Measurements from ENCODE around the gene CASQ2. TPM values are rescaled to one million over a fixed set of nuclear protein-coding genes. Genes with fewer than 3 reads are reported as not detected.

CASQ2 gene
- total RNA-seq, 2 donors from 2014 or later: 673 to 1,066 TPM

DNA sequence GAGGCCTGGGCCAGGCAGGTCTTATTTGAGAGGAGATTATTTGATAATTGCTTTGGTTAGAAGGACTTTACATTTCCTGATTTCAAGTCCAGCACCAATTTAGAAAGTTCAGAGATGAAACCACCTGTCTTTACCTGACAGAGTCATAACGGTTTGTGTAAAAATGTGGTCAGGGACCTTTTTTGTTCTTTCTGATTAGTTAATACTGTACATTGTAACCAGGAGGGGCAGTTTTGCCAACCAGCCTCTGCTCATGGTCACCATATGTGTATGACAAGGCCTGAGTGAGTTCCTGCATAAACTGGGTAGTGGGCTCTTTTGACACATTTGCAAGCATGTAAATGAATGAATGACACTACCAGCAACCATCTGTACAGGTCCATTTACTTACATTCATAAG lies 70.9 kb downstream of the CASQ2 start:
- Histone ChIP-seq H3K27ac (no peak overlapping the region), H3K4me1 (peaks cover 0 to 1% of the 10 kb centered on the region in 2 donors), H3K36me3 (peaks cover 24% of the 10 kb centered on the region), H3K9me3 (no peaks in the 10 kb centered on the region), H3K27me3 (no peaks in the 10 kb centered on the region), H3K4me3 (no peak overlapping the region)
- DNase-seq (ENCODE audit: low spot score): no peak
- TF ChIP-seq, protein P1, sequence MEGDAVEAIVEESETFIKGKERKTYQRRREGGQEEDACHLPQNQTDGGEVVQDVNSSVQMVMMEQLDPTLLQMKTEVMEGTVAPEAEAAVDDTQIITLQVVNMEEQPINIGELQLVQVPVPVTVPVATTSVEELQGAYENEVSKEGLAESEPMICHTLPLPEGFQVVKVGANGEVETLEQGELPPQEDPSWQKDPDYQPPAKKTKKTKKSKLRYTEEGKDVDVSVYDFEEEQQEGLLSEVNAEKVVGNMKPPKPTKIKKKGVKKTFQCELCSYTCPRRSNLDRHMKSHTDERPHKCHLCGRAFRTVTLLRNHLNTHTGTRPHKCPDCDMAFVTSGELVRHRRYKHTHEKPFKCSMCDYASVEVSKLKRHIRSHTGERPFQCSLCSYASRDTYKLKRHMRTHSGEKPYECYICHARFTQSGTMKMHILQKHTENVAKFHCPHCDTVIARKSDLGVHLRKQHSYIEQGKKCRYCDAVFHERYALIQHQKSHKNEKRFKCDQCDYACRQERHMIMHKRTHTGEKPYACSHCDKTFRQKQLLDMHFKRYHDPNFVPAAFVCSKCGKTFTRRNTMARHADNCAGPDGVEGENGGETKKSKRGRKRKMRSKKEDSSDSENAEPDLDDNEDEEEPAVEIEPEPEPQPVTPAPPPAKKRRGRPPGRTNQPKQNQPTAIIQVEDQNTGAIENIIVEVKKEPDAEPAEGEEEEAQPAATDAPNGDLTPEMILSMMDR (IDR thresholded peaks at IDR 0.05): no peak

GRCh38 chr1:115694805-115695204 lies 73.7 kb downstream of the CASQ2 start:
- TF ChIP-seq, protein P1 (IDR thresholded peaks at IDR 0.05): no peak
- Histone ChIP-seq H3K27ac (no peak overlapping the region), H3K4me1 (no peaks in the 10 kb centered on the region), H3K27me3 (no peaks in the 10 kb centered on the region), H3K4me3 (no peak overlapping the region), H3K9me3 (no peaks in the 10 kb centered on the region), H3K36me3 (no peaks in the 10 kb centered on the region)
- no peak for DNase-seq (ENCODE audit: low spot score)

DNA sequence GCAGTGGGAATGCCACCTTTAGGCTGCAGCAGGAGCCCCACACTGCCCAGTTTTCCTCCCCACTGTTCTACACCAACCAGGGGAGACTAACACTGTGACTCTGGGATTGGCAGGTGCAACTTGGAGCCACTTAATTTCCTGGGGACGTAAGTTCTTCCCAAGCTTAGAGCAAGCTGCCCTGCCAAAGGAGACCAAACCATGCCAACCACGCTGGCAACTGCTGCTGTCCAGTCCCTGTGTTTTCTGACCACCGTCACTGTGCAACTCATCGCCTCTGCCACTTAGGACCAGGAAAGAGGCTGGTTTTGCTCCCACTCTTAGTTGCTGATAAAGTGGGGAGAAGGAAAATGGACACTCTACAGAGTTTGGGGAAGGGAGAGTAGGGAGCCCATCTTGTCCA lies 76.3 kb downstream of the CASQ2 start:
- H3K36me3 ChIP-seq: no peaks in the 10 kb centered on the region
- TF ChIP-seq, protein P1 (IDR thresholded peaks at IDR 0.05): no peak

DNA sequence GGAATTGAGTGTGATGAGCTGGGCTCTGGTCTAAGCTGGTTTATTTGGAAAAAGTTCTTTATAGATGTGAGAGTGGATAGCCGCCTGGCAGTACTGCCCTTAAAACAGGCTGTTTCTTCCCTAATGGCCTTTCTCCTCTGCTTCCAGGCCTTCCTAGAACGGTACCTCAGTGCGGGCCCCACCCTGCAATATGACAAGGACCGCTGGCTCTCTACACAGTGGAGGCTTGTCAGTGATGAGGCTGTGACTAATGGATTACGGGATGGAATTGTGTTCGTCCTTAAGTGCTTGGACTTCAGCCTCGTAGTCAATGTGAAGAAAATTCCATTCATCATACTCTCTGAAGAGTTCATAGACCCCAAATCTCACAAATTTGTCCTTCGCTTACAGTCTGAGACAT lies 77.5 kb downstream of the CASQ2 start:
- H3K36me3 ChIP-seq: no peaks in the 10 kb centered on the region

More for the DNA sequence above, 76.3 kb downstream of the CASQ2 start:
- no peaks in the 10 kb centered on the region for H3K4me1 ChIP-seq
- H3K4me3 ChIP-seq: no peak overlapping the region
- DNase-seq (ENCODE audit: low spot score): no peak
- no peak overlapping the region for H3K27ac ChIP-seq
- H3K9me3 ChIP-seq: no peaks in the 10 kb centered on the region
- H3K27me3 ChIP-seq: no peaks in the 10 kb centered on the region

GRCh38 chr1:115687744-115688143 lies 80.8 kb downstream of the CASQ2 start:
- H3K27me3 ChIP-seq: no peaks in the 10 kb centered on the region
- H3K4me3 ChIP-seq: no peak overlapping the region
- no peak for DNase-seq (ENCODE audit: low spot score)
- peaks cover 12% of the 10 kb centered on the region for H3K36me3 ChIP-seq
- TF ChIP-seq, protein P1 (IDR thresholded peaks at IDR 0.05): no peak
- H3K4me1 ChIP-seq: no peaks in the 10 kb centered on the region
- no peaks in the 10 kb centered on the region for H3K9me3 ChIP-seq
- H3K27ac ChIP-seq: no peak overlapping the region

More for the DNA sequence above, 77.5 kb downstream of the CASQ2 start:
- TF ChIP-seq, protein P1 (IDR thresholded peaks at IDR 0.05): no peak
- Histone ChIP-seq H3K9me3 (no peaks in the 10 kb centered on the region), H3K4me3 (no peak overlapping the region), H3K27ac (no peak overlapping the region), H3K4me1 (no peaks in the 10 kb centered on the region), H3K27me3 (no peaks in the 10 kb centered on the region)
- DNase-seq (ENCODE audit: low spot score): no peak

DNA sequence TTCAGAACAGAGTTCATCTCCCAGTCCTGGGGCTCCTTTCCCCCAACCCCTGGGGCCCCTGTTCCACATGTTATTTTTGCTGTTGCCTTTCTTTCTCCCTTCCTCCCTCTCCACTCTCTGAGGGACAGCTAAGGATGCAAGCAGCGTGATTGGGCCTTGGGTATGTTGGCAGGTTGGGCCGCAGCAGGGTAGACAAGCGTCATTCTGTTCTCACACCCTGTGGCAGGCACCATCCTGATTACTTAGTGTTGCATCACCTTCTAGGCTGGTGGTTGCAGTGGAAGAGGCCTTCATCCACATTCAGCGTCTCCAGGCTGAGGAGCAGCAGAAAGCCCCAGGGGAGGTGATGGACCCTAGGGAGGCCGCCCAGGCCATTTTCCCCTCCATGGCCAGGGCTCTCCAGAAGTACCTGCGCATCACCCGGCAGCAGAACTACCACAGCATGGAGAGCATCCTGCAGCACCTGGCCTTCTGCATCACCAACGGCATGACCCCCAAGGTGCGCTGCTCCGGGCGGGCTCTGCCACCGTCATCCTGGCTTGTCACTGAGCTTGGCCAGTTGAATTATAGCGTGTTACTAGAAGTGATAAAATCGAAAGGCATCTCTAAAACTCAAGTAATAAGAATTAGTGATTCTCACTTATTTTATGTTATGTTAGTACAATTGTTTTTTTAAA lies 83.3 kb downstream of the CASQ2 start:
- Histone ChIP-seq H3K4me1 (peaks cover 0 to 5% of the 10 kb centered on the region in 2 donors), H3K27me3 (no peaks in the 10 kb centered on the region), H3K4me3 (no peak overlapping the region), H3K36me3 (peaks cover 12% of the 10 kb centered on the region), H3K9me3 (no peaks in the 10 kb centered on the region), H3K27ac (no peak overlapping the region)
- no peak for DNase-seq (ENCODE audit: low spot score)
- TF ChIP-seq, protein P1 (IDR thresholded peaks at IDR 0.05): no peak
